Activated CD4-positive, alpha-beta memory T cell treated with anti-CD3 and anti-CD28 coated beads for 36 hours (primary cell): ENCODE data around the gene CACNA1E. TPM values are rescaled to one million over a fixed set of nuclear protein-coding genes. Genes with fewer than 3 reads are reported as not detected.

Source experiments
- CTCF ChIA-PET: fragments of 350-600 bp; sonication (Branson Sonifier 250); formaldehyde crosslinking; loops from one replicate; lab custom pipeline; 2021; ENCODE audit warnings: antibody characterized with exemption, inconsistent platforms; lab: Charles Lee
- POLR2A ChIA-PET: fragments of 350-600 bp; sonication (Branson Sonifier 250); formaldehyde crosslinking; loops from one replicate; lab custom pipeline; 2021; ENCODE audit warnings: antibody characterized with exemption; lab: Charles Lee
- DNase-seq: peaks from one replicate; pipeline ENCODE4 v3.0.0-alpha.2; 2020
- H3K27ac Mint-ChIP-seq: one replicate; pipeline ENCODE4 v1.8.0; 2021; ENCODE audit warnings: mixed read lengths
- H3K27me3 Mint-ChIP-seq: one replicate; pipeline ENCODE4 v1.8.0; 2021; ENCODE audit warnings: mixed read lengths
- H3K36me3 Mint-ChIP-seq: one replicate; pipeline ENCODE4 v1.8.0; 2021; ENCODE audit warnings: mixed read lengths
- H3K4me1 Mint-ChIP-seq: one replicate; pipeline ENCODE4 v1.8.0; 2021; ENCODE audit warnings: low read depth, mixed read lengths
- H3K4me3 Mint-ChIP-seq: one replicate; pipeline ENCODE4 v1.8.0; 2021; ENCODE audit warnings: mild to moderate bottlenecking, mixed read lengths
- H3K9me3 Mint-ChIP-seq: one replicate; pipeline ENCODE4 v1.8.0; 2021; ENCODE audit warnings: mixed read lengths
- intact Hi-C: fragments of 100-400 bp; cut with micrococcal nuclease; formaldehyde crosslinking; loops from one replicate; pipeline ENCODE4 v1.15.1; 2023
- total RNA-seq, 2 experiments: library from RNA; stranded (reverse); gene quantifications; one replicate each; pipeline ENCODE4 v1.2.3, GENCODE V29; 2021

CACNA1E gene
- total RNA-seq, 2 experiments from 2014 or later: not detected

DNA sequence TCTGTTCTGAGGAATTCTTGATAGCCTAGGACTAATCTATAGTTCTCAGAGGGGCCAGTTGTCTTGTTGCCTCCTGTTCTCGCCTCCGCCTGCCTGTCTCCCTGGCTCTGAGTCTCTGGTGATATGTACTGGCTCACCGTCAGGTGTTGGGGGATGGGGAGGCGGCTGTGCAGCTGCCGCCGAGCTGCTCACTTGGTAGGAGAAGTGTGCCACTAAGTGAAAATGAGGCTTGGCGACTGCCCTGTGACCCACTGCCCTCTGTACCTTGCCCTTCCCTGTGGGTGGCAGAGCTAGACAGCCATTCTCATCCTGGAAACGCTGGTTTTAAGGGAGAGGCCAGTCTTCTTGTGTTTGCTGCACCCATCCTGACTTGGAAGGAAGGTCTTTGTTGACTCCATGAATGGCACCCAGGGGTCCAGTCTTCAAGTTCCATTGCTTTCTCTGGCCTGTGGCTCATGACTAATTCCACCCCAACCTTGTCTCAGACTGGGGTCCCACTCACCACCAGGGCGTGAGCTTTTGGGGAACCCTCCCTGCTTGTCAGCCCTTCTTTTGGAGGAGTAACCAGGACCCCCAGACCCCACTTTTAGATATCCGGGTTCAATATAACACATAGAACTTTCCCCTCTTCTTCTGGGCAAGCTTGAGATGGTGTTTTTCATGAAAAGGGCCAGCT lies 120.6 kb downstream of the CACNA1E start:
- peaks cover 8% of the 10 kb centered on the region for H3K27me3 Mint-ChIP-seq
- H3K36me3 Mint-ChIP-seq: no peaks in the 10 kb centered on the region
- no peaks in the 10 kb centered on the region for H3K4me1 Mint-ChIP-seq
- no peaks in the 10 kb centered on the region for H3K9me3 Mint-ChIP-seq
- H3K27ac Mint-ChIP-seq: no peak overlapping the region
- POLR2A ChIA-PET: no interaction called here
- intact Hi-C loops: no loop called here
- H3K4me3 Mint-ChIP-seq: no peak overlapping the region
- DNase-seq: no peak
- CTCF ChIA-PET: no interaction called here

DNA sequence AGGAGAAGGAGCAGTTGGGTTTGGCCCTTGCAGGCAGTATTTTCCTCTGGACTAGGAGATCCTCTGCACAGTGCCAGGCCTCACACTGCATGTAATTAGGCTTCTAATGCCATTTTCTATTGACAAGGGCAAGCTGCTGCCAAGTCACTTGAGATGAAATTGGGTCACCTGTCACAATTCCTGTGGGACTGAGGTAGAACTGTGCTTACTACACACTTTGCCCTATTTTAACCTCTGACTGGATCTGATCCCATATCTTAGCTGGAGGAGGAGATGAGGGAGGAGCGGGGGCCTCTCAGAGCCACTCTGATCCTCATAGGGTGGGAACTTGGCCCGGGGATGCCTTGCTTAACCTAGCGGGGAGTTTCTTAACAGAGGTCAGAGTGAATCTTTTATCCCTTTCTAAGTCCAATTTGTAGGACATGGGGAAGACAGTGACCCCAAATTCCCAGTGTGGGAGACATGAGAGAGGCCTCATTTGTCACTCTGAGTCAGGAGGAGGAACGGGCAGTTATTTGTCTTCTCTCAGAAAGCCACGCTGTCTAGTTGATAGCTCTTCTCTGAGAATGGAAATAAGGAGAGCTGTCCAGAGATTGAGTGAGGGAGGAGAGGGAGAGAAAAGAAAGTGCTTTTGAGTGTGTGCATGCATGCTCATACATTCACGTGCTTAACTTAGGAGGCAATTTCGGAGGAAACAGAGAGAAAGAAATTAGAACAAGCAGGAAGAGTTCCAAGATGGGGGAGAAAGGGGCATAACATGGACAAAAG lies 121.3 kb downstream of the CACNA1E start:
- CTCF ChIA-PET: no interaction called here
- POLR2A ChIA-PET: no interaction called here

DNA sequence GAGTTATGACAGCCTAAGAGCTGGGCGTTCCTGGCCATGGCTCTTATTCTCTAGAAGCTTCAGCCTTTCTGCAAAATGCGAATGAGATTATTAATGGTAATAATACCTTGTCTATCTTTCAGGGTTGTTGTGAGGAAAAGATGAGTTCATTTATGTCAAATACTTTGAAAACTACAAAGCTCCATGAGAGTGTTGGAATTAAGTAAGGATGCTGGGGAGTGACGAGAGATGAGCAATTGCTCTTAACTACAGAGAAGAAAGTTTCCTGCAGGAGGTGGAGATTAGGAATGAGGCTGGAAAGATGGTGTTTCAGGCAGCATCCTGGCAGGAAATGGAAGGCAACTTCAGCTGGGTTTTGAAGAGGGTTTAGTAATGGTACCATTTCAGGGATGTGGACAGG lies 124.2 kb downstream of the CACNA1E start:
- DNase-seq: no peak
- intact Hi-C loops: no loop called here
- no peak overlapping the region for H3K27ac Mint-ChIP-seq
- CTCF ChIA-PET: no interaction called here
- H3K4me3 Mint-ChIP-seq: no peak overlapping the region
- peaks cover 5% of the 10 kb centered on the region for H3K27me3 Mint-ChIP-seq
- no peaks in the 10 kb centered on the region for H3K9me3 Mint-ChIP-seq
- H3K4me1 Mint-ChIP-seq: no peaks in the 10 kb centered on the region
- POLR2A ChIA-PET: interaction anchor here (0.7 kb wide), 1 partner anchor 22 kb away, joined by 3 read pairs; no protein-coding TSS in a partner anchor
- no peaks in the 10 kb centered on the region for H3K36me3 Mint-ChIP-seq

More for the DNA sequence above, 121.3 kb downstream of the CACNA1E start:
- H3K36me3 Mint-ChIP-seq: no peaks in the 10 kb centered on the region
- peaks cover 10% of the 10 kb centered on the region for H3K27me3 Mint-ChIP-seq
- H3K9me3 Mint-ChIP-seq: no peaks in the 10 kb centered on the region
- no peak overlapping the region for H3K4me3 Mint-ChIP-seq
- no peaks in the 10 kb centered on the region for H3K4me1 Mint-ChIP-seq
- intact Hi-C loops: no loop called here
- no peak for DNase-seq
- no peak overlapping the region for H3K27ac Mint-ChIP-seq

DNA sequence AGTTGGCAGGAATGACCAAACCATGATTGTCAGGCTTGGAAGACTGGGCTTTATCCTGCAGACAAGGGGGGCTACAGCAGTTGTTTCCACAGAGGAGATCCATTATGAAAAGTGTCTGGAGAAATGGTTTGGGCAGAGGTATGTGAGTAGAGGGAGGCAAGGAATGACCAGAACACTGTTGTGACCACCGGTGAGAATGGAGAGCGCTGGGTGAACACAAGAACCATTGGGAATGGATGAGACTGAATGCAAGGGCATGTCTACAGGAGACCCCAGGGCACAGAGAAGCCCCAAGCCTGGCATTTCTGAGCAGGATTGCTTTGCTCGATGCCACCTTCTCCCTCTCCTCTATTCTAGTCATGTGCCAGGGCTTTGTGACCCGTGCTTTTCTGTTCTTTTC lies 125.1 kb downstream of the CACNA1E start:
- intact Hi-C loops: no loop called here
- Mint-ChIP-seq H3K27ac (no peak overlapping the region), H3K4me3 (no peak overlapping the region), H3K27me3 (peaks cover 5% of the 10 kb centered on the region), H3K4me1 (no peaks in the 10 kb centered on the region), H3K36me3 (no peaks in the 10 kb centered on the region), H3K9me3 (no peaks in the 10 kb centered on the region)
- ChIA-PET POLR2A (no interaction called here), CTCF (no interaction called here)
- DNase-seq: no peak

DNA sequence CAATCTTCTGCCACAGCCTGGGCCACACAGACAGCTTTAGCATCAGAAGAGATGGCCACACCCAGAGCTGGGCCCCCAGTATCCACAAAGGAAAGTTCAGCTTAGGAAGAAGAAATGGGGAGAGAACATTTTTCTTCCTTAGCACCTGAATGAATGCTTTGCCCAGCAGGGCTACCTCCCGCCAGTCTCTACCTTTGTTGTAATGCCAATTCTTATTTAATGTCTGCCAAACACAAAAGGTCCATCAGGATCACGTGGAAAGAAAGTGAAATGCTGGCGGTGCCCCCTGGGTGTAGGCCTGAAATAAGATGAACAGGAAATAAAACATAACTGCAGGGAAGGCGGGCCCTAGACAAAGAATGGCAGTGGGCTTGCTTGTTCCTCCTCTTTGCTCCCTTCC lies 125.6 kb downstream of the CACNA1E start:
- intact Hi-C loops: no loop called here
- H3K4me3 Mint-ChIP-seq: no peak overlapping the region
- H3K27me3 Mint-ChIP-seq: peaks cover 5% of the 10 kb centered on the region
- CTCF ChIA-PET: no interaction called here
- POLR2A ChIA-PET: no interaction called here
- no peak overlapping the region for H3K27ac Mint-ChIP-seq
- H3K9me3 Mint-ChIP-seq: no peaks in the 10 kb centered on the region
- H3K36me3 Mint-ChIP-seq: no peaks in the 10 kb centered on the region
- DNase-seq: no peak
- H3K4me1 Mint-ChIP-seq: no peaks in the 10 kb centered on the region

DNA sequence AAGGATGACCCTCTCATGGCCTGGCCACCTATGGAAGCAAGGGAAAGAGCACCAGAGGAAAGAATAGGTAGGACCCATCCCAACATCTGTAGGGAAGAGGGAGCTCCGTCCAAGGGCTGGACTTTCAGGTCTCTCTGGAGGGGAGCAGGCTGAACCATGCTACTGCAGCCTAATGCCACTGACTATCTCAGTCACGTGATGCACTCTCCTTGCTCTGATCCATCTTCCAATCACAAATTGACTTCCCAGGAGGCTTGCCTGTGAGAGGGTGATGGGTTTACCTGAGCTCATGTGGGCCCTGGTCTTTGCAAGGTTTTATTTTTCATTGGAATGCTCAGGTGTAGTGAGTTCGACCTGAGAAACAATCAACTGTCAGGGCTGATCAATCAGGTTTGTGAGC lies 128.8 kb downstream of the CACNA1E start:
- H3K27me3 Mint-ChIP-seq: peaks cover 4% of the 10 kb centered on the region
- H3K9me3 Mint-ChIP-seq: no peaks in the 10 kb centered on the region
- intact Hi-C loops: no loop called here
- no peak overlapping the region for H3K4me3 Mint-ChIP-seq
- no peak overlapping the region for H3K27ac Mint-ChIP-seq
- DNase-seq: no peak
- POLR2A ChIA-PET: no interaction called here
- CTCF ChIA-PET: no interaction called here
- no peaks in the 10 kb centered on the region for H3K36me3 Mint-ChIP-seq
- no peaks in the 10 kb centered on the region for H3K4me1 Mint-ChIP-seq

DNA sequence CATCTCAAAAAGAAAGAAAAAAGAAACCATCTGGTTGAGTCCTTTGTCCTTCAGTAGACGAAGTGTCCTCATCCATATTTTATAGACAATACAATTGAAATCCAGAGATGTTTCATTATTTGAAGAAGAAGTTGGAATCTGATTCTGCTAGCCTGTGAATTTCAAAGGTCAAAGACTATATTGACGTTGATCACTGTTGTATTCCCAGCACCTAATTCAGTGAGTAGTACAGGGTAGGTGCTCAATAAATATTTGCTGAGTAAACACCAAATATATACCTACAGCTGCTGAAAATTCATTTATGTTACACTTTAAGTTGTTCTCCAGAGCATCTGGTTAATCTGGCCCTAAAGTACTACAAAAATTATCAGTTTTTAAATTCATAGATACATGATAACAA lies 135.2 kb downstream of the CACNA1E start:
- Mint-ChIP-seq H3K36me3 (no peaks in the 10 kb centered on the region), H3K27me3 (peaks cover 2% of the 10 kb centered on the region), H3K4me1 (no peaks in the 10 kb centered on the region), H3K9me3 (no peaks in the 10 kb centered on the region), H3K27ac (no peak overlapping the region), H3K4me3 (no peak overlapping the region)
- intact Hi-C loops: no loop called here
- POLR2A ChIA-PET: no interaction called here
- CTCF ChIA-PET: no interaction called here
- no peak for DNase-seq

DNA sequence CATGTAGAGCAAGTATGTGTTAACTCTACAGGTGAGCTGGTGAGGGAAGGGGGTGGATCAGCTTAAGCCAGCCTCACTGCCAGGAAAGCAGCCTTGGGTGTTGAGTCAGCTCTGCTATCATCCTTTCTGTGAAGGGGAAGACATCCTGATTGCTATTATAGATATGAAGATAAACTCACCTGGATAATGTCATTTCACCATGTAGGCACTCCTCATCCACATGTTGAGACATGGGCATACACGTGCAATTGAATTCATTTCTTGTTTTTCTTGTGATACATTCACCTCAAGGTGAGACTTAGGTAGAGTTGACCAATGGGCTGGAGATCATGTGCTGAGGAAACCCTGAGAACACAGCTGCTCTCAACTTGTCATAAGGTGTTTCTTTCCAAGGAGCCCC lies 136.9 kb downstream of the CACNA1E start:
- DNase-seq: no peak
- H3K27ac Mint-ChIP-seq: no peak overlapping the region
- intact Hi-C loops: no loop called here
- peaks cover 2% of the 10 kb centered on the region for H3K27me3 Mint-ChIP-seq
- ChIA-PET CTCF (no interaction called here), POLR2A (no interaction called here)
- H3K4me1 Mint-ChIP-seq: no peaks in the 10 kb centered on the region
- no peak overlapping the region for H3K4me3 Mint-ChIP-seq
- H3K9me3 Mint-ChIP-seq: no peaks in the 10 kb centered on the region
- H3K36me3 Mint-ChIP-seq: no peaks in the 10 kb centered on the region

DNA sequence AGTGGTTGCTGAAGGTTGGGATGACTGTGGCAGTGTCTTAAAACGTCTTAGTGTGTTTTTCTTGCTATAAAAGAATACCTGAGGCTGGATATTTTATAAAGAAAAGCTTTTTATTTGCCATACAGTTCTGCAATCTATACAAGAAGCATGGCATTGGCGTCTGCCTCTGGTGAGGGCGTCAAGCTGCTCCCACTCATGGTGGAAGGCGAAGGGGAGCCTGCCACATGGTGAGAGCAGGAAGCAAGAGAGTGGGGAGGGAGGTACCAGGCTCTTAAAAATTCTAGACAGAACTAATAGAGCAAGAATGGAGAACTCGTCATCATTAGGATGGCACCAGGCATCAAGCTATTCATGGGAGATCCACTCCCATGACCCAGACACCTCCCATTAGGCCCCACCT lies 140.5 kb downstream of the CACNA1E start:
- ChIA-PET POLR2A (no interaction called here), CTCF (no interaction called here)
- Mint-ChIP-seq H3K4me1 (no peaks in the 10 kb centered on the region), H3K36me3 (no peaks in the 10 kb centered on the region), H3K9me3 (no peaks in the 10 kb centered on the region), H3K4me3 (no peak overlapping the region), H3K27me3 (peaks cover 2% of the 10 kb centered on the region), H3K27ac (no peak overlapping the region)
- no peak for DNase-seq
- intact Hi-C loops: no loop called here

DNA sequence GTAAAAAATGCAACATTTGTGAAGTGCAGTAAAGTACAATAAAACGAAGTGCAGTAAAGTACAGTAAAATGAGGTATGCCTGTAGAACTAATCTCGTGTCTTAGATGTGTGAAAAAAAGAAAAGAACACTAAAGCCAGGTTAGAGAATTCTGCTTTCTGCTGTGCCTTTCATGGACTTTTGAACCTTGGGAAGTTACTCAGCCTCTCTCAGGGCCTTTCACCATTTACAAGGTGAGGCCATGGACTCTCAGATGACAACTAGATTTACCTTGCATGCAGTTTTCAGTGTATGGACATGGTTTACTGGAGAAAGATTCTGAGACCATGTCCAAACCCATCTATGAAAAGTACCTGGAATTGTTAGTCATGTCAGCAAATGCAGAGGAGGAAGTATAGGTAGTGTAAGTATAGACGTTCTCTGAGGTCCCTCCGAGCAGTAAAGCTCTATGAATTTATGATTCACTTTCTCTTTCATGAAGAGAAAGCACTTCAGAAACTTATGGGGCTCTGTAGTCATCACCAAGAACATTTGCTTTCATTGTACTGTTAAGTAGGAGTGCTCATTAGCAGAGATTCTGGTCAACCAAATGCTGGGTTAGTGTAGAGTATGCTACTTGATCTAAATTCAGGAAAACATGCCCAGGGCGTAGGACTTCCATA lies 143.1 kb downstream of the CACNA1E start:
- CTCF ChIA-PET: no interaction called here
- peaks cover 2% of the 10 kb centered on the region for H3K27me3 Mint-ChIP-seq
- no peaks in the 10 kb centered on the region for H3K9me3 Mint-ChIP-seq
- POLR2A ChIA-PET: no interaction called here
- H3K27ac Mint-ChIP-seq: no peak overlapping the region
- no peak overlapping the region for H3K4me3 Mint-ChIP-seq
- DNase-seq: no peak
- no peaks in the 10 kb centered on the region for H3K36me3 Mint-ChIP-seq
- H3K4me1 Mint-ChIP-seq: no peaks in the 10 kb centered on the region
- intact Hi-C loops: no loop called here

DNA sequence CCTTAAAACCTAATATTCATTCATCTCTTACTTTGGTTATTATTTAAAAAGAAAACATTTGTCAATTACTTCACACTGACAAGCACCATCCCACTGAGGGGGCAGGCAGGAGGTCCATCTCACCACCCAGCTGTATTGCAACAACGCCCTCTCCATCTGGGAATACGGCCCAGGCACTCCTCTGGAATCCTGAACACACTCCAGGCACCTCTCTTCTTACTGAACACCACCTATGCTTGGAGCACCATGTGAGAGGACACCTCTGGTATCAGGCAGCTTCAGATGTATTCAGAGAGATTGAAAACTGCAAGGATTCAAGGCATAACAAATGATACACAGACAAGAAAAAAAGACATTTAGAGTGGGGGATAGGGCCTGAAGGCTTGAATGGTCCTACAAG lies 147.1 kb downstream of the CACNA1E start:
- Mint-ChIP-seq H3K4me3 (no peak overlapping the region), H3K36me3 (no peaks in the 10 kb centered on the region), H3K4me1 (no peaks in the 10 kb centered on the region), H3K27me3 (peaks cover 2% of the 10 kb centered on the region), H3K9me3 (no peaks in the 10 kb centered on the region), H3K27ac (no peak overlapping the region)
- intact Hi-C loops: no loop called here
- DNase-seq: no peak
- POLR2A ChIA-PET: no interaction called here
- CTCF ChIA-PET: no interaction called here

DNA sequence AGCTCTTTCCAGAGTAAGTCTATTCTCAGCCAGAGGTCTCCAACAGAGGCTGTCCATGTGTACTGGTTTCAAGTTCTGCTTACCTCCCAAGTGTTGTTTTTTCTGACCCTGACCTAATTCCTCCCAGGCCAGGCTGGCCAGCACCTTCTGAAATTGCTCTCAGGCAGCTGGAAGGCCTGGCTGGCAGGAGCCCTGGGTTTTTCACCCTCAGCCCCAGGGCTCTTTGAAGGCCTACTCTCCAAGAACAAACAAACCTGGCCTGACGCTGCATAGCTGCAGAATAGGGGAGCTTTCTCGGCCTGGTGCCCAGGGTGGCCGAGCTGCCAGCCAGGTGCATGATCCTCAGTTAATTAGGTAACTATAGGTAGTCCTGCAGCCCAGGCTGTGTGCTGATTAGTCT lies 147.5 kb downstream of the CACNA1E start:
- Mint-ChIP-seq H3K27me3 (peaks cover 2% of the 10 kb centered on the region), H3K27ac (no peak overlapping the region), H3K4me3 (no peak overlapping the region), H3K9me3 (no peaks in the 10 kb centered on the region), H3K4me1 (no peaks in the 10 kb centered on the region), H3K36me3 (no peaks in the 10 kb centered on the region)
- DNase-seq: no peak
- intact Hi-C loops: no loop called here
- POLR2A ChIA-PET: no interaction called here
- CTCF ChIA-PET: no interaction called here
